Fibroblast of lung (primary cell): ENCODE data around the gene HOXD9. TPM values are rescaled to one million over a fixed set of nuclear protein-coding genes. Genes with fewer than 3 reads are reported as not detected.

ENCODE experiments used
- DNase-seq, 2 donors: peaks; one replicate each; pipeline versions ENCODE4 v3.0.0 to v3.0.0-alpha.2; 2010; ENCODE audit warnings: low read depth in 2 of 2
- H2AFZ ChIP-seq: 2 replicates; pipeline ENCODE4 v1.5.1; 2012; ENCODE audit warnings: low read length, control low read depth, inconsistent platforms
- H3K27ac ChIP-seq: 2 replicates; pipeline ENCODE4 v1.5.1; 2011; ENCODE audit warnings: low read length, control low read depth; ENCODE audit not compliant: insufficient read depth
- H3K27me3 ChIP-seq: 2 replicates; pipeline ENCODE4 v1.5.1; 2011; ENCODE audit warnings: mild to moderate bottlenecking, low read length; ENCODE audit not compliant: control insufficient read depth, insufficient read depth
- H3K36me3 ChIP-seq: 2 replicates; pipeline ENCODE4 v1.5.1; 2011; ENCODE audit warnings: low read length; ENCODE audit not compliant: control insufficient read depth, insufficient read depth
- H3K4me1 ChIP-seq: 2 replicates; pipeline ENCODE4 v1.5.1; 2011; ENCODE audit warnings: low read length; ENCODE audit not compliant: control insufficient read depth, insufficient read depth; ENCODE audit errors: extremely low read depth
- H3K4me2 ChIP-seq: 2 replicates; pipeline ENCODE4 v1.5.1; 2011; ENCODE audit warnings: low read length, control low read depth; ENCODE audit not compliant: insufficient read depth; ENCODE audit errors: extremely low read depth
- H3K4me3 ChIP-seq, 4 experiments: fragments of 200-600 bp in 1 of 4; sonication (generic) in 1 of 4; replicated peaks in 1 of 4; 2 replicates each; pipeline ENCODE4 v1.5.1; 2011 to 2016; ENCODE audit warnings: low read length in 4 of 4, low read depth in 3 of 4, mild to moderate bottlenecking in 3 of 4, control low read depth in 2 of 4, inconsistent platforms in 1 of 4, mixed read lengths in 1 of 4; ENCODE audit not compliant: insufficient read depth in 1 of 4; ENCODE audit errors: control extremely low read depth in 1 of 4
- H3K79me2 ChIP-seq: 2 replicates; pipeline ENCODE4 v1.5.1; 2012; ENCODE audit warnings: mild to moderate bottlenecking, low read length, inconsistent platforms; ENCODE audit not compliant: control insufficient read depth, insufficient read depth
- H3K9ac ChIP-seq: 2 replicates; pipeline ENCODE4 v1.5.1; 2011; ENCODE audit warnings: mild to moderate bottlenecking, low read length, control low read depth; ENCODE audit not compliant: insufficient read depth
- H3K9me3 ChIP-seq: 2 replicates; pipeline ENCODE4 v1.5.1; 2012; ENCODE audit warnings: low read depth, low read length; ENCODE audit not compliant: control insufficient read depth, insufficient read depth
- H4K20me1 ChIP-seq: 2 replicates; pipeline ENCODE4 v1.5.1; 2011; ENCODE audit warnings: low read length; ENCODE audit not compliant: control insufficient read depth, insufficient read depth; ENCODE audit errors: extremely low read depth
- CTCF ChIP-seq, 2 donors: IDR thresholded peaks in 1 of 2; conservative IDR thresholded peaks in 1 of 2; 1 replicate in 1 of 2; 2 replicates in 1 of 2; pipeline ENCODE4 v1.5.1; 2011 to 2012; ENCODE audit warnings: low read length in 2 of 2, control low read depth in 1 of 2, inconsistent platforms in 1 of 2, low read depth in 1 of 2, mild to moderate bottlenecking in 1 of 2
- EZH2 ChIP-seq: IDR thresholded peaks from 2 replicates; pipeline ENCODE4 v1.5.1; 2012; ENCODE audit warnings: low read length, control low read depth, mild to moderate bottlenecking; ENCODE audit errors: missing control alignments
- polyA plus RNA-seq, 2 donors: library from polyadenylated mRNA; depleted of rRNA in 1 of 2; stranded (reverse) in 1 of 2; unstranded in 1 of 2; fragments of >200 nt; gene quantifications; 2 replicates each; pipeline ENCODE4 v1.2.1, GENCODE V29; 2011 to 2012; ENCODE audit warnings: missing spikeins in 1 of 2
- total RNA-seq: library from RNA; depleted of rRNA; stranded (reverse); fragments of >200 nt; gene quantifications from 2 replicates; pipeline ENCODE4 v1.2.1, GENCODE V29; 2014

The HOXD9 gene
- total and polyA plus RNA-seq, 2 donors (not counting 1 experiment from before 2014, with no cell fraction given), result not detected

GRCh38 chr2:176163672-176164056 lies 41.1 kb downstream of the HOXD9 start:
- H3K79me2 ChIP-seq, result no peaks in the 10 kb centered on the region
- TF ChIP-seq EZH2 (no peak), CTCF (conservative IDR thresholded peaks at IDR 0.05 in 1 of 2, IDR thresholded peaks at IDR 0.05 in 1 of 2; ENCODE audit: low read depth in 1 of 2, low read length in 2 of 2) (no peak)
- peaks cover 70% of the 10 kb centered on the region for H3K27me3 ChIP-seq
- no peak overlapping the region for H3K9ac ChIP-seq
- H3K27ac ChIP-seq, result no peak overlapping the region
- DNase-seq, result no peak
- no peaks in the 10 kb centered on the region for H4K20me1 ChIP-seq
- H3K36me3 ChIP-seq, result no peaks in the 10 kb centered on the region
- H3K4me1 ChIP-seq, result no peaks in the 10 kb centered on the region
- H2AFZ ChIP-seq, result no peak overlapping the region
- no peak overlapping the region for H3K4me3 ChIP-seq
- H3K4me2 ChIP-seq, result no peak overlapping the region
- H3K9me3 ChIP-seq, result no peaks in the 10 kb centered on the region

GRCh38 chr2:176164201-176164600 lies 41.7 kb downstream of the HOXD9 start:
- no peak overlapping the region for H3K9ac ChIP-seq
- H3K4me1 ChIP-seq, result no peaks in the 10 kb centered on the region
- H3K79me2 ChIP-seq, result no peaks in the 10 kb centered on the region
- H3K36me3 ChIP-seq, result no peaks in the 10 kb centered on the region
- no peak for DNase-seq
- no peak overlapping the region for H3K4me2 ChIP-seq
- no peak overlapping the region for H3K4me3 ChIP-seq
- H3K27ac ChIP-seq, result no peak overlapping the region
- no peaks in the 10 kb centered on the region for H4K20me1 ChIP-seq
- TF ChIP-seq EZH2, result no peak
- no peak for TF ChIP-seq CTCF (conservative IDR thresholded peaks at IDR 0.05 in 1 of 2, IDR thresholded peaks at IDR 0.05 in 1 of 2; ENCODE audit: low read depth in 1 of 2, low read length in 2 of 2)
- peaks cover 67% of the 10 kb centered on the region for H3K27me3 ChIP-seq
- H3K9me3 ChIP-seq, result no peaks in the 10 kb centered on the region
- H2AFZ ChIP-seq, result no peak overlapping the region

GRCh38 chr2:176164611-176165369 lies 42.3 kb downstream of the HOXD9 start:
- Histone ChIP-seq H3K36me3 (no peaks in the 10 kb centered on the region), H4K20me1 (no peaks in the 10 kb centered on the region), H3K27ac (no peak overlapping the region), H3K4me1 (no peaks in the 10 kb centered on the region), H3K9me3 (no peaks in the 10 kb centered on the region), H3K27me3 (peaks cover 62% of the 10 kb centered on the region), H3K4me3 (no peak overlapping the region), H2AFZ (no peak overlapping the region), H3K4me2 (no peak overlapping the region), H3K79me2 (no peaks in the 10 kb centered on the region), H3K9ac (no peak overlapping the region)
- DNase-seq, result peak in 1 of 2 donors; percentile 88
- TF ChIP-seq EZH2 (peak; percentile 73), CTCF (conservative IDR thresholded peaks at IDR 0.05 in 1 of 2, IDR thresholded peaks at IDR 0.05 in 1 of 2; ENCODE audit: low read depth in 1 of 2, low read length in 2 of 2) (no peak)
